GM19438 (cell line): ENCODE results near the gene CD83.

Source experiments
- ATAC-seq: cut with Tn5 transposase; IDR thresholded peaks from one replicate; pipeline ENCODE4 v1.9.1; 2021; ENCODE audit warnings: low read depth; ENCODE audit not compliant: unreplicated experiment

The CD83 gene

DNA sequence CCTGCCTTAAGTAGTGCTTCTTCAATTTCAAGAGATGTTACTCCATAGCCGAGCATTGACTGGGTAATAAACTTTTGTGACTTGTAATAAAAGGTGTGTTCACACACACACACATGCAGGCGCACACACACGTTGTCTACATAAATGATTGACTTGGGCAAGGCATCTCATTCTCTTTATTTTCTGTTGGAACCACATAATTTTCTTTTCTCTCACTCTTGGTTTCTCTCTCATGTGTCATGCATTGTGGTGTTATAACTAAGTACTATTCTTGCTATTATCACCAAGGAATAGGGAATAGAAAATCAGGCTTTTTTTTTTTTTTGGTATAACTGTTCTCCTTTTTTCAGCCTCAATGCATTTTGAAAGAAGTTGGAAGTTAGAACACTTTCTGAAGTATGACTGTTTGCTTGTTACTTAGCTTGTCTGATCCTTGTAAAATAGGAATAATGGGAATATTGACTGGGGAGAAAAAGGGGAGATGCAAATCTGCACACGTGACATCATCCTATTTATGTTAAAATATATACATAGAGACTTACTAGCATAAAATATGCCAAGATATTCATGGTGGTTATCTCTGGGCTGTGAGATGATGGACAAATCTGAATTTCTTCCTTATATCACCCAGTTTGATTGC is 26.1 kb upstream of the CD83 start:
- ATAC-seq: no peak

DNA sequence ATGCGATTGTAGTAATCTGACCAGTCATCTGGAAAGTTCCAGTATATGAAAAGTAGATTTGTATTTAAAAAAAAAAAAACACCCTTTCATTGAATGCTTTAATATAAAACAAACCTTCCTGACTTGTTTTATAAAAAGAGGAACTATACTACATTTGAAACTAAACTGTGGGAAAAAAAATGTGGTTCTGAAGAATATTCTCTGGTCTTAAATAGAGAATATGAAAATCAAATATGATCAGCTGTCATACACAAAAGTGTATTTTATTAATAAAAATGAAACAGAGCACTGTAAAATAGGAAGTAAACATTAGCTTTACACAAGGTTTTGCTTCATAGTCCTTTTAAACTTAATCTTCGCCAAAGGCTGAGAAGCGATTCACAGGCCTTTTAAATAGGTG is 25.3 kb upstream of the CD83 start:
- ATAC-seq: no peak

DNA sequence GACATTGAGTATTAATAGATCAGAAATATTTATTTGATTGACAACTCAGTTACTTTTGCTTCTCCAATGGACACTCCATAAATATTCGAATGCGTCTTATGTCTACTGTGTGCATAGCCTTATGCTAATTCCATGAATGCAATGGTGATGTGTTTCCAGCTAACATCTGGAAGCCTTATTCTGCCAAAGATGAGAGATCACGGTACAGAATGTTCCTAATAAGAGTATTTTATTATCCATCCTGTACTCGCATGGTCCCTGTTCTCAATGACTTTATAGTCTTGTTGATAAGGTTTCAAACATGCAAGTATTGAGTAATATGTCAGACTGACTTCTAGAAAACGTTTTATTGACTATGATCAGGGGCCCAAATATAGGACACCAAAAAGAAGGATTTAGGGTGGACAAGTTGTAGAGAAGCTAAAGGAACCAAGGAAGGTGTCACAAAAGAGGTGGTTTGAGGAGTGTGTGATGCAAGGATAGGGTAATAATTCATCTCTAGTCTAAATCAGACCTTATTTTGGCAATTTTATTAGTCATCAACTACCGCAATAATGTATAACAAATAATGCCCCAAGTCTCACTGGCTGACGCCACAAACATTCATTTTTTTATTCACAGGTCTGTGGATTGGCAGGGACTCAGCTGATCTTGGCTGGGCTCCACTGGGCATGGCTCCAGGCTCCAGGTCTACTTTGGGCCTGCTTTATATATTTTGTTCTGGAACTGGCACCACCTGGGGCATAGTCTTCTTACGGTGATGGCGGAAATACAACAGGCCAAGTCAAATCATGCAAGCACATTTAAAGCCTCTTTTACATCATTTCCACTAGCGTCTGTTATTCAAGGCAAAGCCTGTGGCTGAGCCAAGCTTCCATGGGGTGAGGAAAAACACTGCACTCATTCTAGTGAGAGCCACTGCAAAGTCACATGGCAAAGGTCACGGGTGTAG is 24.5 kb upstream of the CD83 start:
- ATAC-seq: no peak

DNA sequence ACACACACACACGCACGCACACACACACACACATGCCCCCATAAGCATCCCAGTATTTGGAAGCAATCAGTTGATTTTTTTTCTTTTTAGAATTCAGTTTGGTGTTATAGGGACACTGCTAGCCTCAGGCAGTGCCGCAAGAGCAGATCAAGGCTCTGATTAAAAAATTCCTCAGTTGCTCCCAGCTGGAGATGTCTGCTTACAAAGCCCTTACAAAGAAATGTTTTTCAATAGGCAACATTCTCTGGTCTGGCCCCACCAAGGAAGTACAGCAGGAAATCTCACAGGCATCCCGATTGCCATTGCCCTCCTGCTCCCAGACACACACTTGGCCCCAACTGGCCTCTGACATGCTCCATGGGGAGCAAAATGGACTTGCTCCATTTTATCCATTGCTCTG is 22.9 kb upstream of the CD83 start:
- ATAC-seq: no peak

DNA sequence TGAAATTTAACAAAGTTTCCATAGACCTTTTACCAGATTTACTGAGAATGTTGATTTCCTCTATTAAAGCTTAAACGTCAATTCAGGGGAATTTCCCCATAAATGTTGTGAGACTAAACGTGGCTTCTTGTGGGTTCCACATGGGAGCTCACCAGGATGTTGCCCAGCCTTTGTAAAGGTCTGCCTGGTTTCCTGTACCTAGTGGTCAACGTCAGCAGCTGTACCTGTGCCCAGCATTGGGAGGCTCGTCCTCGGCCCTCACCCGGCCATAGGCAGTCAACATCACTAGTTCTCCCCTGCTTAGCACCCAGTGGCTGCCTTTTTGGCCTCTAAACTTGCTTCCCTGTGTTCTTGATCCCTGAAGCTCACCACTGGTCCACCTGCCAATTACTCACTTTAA is 22.1 kb upstream of the CD83 start:
- peak; percentile 44 for ATAC-seq

DNA sequence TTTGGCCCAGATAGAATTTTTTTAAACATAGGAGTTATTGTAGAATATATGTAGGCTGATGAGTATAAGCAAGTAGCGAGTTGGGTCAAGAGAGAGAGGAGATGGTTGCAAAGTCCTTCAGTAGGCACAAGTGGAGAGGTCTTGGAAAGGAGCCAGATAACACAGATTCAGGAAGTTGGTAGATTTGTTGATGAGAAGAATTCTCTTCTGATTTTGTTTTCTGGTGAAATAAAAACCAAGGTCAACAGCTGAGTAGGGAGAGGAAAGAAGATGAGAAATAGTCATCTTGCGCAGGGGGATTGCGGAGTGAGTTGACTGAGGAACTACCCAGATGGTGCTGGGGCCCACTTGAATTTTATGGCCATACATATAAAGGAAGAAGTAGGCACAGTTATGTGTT is 17.4 kb upstream of the CD83 start:
- ATAC-seq: no peak

DNA sequence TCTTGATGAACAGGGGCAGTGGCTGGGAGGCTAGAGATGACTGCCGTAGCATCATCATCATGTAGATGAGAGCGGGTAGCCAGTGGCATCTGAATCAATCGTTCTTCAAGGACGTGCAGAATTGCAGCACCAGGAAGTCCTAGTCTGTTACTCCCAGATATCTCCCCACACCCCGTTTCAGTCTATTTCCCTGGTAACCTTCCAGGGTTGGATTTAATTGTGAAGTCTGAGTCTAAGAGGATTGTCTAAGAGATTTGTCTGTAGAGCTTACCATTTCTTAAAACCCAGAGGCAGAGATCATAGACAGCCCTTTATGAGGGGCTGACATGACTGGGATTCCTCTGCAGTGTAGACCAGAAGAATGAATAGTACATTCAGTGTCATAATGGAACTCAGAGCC is 16.6 kb upstream of the CD83 start:
- no peak for ATAC-seq

DNA sequence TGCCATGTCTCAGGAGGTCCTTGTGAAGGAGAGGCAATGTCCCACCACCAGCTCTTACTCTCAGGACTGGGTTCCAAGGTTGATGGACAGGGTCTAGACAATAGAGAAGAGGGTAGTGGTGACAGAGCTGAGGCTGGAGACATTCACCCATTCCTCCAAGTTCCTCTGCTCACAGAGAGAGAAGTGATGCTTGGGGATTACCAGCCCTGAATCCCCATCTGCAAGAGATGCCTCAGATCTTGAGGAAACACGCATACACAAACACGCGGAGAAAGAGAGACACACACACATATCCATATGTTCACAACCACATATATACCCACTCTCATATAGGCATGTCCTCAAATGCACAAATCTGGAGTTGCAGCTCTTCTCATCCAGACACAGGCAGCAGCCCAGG is 15.2 kb upstream of the CD83 start:
- no peak for ATAC-seq

DNA sequence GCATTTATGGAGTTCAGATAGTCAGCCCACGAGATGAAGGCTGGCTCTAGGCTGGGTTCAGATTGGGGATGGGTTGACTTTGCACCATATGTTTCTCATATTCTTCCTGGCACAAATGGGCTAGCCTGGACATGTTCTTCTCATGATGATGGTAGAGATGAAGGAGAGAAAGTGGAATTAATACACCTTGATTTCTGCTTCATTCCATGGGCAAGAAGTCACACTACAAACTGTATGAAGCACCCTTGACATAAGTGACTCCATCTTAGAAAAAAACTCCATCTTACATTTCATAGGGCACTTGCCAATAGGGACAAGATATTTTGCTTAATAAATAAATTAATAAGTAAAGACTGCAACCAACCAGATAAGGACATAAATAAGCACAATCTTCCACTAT is 12.0 kb upstream of the CD83 start:
- no peak for ATAC-seq

DNA sequence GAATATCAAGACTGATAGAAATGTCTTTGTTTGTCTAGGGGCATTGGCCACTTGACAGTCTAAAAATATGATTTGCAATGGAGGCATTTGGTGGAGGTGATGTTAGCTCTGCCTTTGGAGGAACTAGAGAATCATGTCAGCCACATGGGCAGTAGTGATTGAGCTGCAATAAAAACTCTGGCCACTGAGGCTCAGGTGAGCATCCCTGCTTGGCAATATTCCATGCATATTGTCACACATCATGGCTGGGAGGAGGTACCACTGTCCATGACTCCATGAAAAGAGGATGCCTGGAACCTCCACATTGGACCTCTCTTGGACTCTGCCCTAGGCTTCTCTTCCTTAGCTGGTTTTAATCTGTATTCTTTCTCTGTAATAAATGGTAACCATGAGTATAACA is 10.6 kb upstream of the CD83 start:
- ATAC-seq: no peak

DNA sequence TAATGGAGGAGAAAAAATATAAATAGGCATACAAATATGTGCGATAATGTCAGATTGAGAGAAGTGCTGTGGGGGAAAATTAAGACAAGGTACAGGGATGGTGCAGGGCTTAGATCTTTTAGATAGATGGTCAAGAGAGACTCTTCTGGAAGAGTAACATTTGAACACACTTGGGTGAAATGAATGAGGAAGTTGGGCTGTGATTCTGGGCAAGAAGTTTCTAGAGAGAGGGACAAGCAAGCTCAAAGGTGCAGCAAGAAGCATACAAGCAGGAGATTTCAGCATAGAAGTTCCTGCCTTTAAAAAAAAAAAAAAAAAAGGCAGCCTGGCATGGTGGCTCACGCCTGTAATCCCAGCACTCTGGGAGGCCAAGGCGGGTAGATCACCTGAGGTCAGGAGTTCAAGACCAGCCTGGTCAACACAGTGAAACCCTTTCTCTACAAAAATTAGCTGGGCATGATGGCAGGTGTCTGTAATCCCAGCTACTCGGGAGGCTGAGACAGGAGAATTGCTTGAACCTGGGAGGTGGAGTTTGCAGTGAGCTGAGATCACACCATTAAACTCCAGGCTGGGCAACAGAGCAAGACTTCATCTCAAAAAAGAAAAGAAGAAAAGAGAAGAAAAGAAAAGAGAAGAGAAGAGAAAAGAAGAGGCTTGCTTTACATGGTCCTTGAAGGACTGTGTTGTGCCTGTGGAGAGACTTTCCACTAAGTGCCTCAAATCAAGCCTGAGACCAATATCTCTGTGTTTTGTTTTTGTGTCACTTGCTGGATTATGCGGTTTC is 9.7 kb upstream of the CD83 start:
- no peak for ATAC-seq

DNA sequence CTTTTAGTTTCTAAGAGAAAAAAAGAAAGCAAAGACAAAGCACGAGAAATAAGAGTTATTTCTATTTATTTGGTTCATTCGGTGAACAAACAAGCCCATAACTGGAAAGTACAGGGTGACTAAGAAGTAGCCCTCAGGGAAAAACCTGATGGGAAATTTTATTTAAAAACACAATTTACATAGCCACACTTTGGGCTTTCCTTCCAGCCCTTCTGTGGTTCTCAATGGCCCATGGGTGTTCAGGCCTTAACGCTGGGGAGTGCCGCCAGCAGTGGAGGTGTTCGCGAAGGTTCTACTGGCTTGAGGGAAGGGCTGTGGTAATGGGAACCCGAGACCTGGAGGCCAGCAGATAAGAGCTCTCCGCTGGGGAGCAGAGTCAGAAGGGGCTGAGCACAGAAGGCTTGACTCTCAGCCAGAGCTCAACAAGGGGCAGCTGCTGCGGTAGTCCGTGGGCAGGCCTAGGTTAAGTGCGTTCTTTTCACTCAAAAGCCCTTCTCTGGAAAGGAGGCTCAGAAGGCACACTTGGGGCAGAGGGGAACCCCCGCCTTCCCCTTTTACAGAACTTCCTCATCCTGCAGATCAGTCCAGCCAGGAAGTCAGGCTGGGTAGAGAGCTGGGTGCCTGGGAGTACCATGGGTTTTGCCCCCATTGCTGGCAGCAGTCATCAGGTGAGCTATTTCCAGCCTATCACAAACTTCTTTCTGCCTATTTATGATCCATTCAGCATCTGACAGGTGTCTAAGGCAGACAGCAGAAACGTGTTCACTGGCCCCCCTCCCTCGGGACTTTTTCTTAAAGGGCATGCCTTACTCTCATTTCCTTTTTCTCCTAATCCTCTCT is 8.8 kb upstream of the CD83 start:
- peak; percentile 71 for ATAC-seq

DNA sequence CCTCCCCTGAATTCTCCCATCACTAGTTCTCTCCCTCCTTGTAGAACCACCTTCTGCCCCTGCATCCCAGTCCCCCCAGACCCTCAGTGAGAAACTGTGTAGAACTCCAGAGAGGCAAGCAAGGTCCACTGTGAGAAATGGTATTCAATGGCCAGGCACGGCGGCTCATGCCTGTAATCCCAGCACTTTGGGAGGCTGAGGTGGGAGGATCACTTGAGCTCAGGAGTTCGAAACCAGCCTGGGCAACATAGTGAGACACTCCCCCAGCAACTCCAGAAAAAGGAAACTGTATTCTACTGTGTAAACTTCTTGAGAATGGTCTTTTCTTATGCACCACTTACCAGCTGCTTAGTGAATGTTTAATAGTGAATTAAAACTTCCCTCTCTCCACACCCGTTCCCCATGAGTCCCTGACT is 8.2 kb upstream of the CD83 start:
- ATAC-seq: peak; percentile 24

DNA sequence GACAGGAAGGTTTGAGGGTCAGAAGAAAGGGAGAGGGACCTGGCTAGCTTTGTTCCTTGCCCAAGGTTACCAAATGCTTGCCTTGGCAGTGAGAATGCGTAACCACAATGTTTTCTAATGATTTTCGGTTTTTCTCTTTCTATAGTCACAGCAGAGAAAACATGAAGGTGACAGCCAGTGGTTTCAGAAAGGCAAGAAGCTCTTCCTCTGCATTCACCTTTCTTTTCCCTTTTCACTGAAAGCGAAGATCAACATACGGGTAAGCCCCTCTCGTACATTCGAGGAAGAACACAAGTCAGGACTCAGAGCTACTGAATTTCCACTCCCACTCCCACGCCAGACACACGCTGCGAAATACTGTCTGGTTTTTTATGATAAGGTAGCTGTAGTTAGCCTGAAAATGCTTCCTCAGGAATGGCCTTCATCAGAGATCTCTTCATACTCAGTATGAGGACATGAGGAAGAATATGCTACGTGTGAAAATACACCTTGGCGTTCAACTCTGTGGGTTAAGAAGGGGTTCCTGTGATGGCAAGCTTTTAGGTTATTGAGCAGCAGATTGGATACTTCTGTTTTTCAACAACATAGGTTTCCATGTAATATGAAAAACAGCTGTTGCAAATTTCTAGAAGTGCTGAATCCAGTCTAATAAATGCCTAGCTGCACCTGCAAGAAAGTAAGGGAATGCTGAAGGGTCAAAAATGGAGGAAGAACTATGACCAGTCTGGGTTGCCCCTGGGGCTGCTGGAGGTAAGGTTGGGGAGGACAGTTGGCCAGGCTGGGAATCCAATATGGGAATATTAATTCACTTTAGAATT is 7.4 kb upstream of the CD83 start:
- peak; percentile 47 for ATAC-seq

DNA sequence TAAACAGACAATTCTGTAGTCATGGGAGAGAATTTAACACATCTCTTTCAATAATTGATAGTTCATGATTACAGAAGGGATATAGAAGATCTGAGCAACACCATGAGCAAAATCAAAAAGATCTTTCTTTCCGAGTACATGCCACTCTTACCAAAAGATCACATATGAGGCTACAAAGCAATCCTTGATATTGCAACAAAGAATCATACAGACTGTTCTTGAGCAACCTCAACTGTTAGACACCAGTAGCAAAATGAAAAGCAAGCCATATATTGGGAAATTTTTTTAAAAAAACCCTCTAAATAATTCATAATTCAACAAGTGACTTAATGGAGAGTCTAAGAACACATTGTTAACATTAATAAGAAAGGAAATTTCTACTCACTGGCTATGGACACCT is 3.6 kb upstream of the CD83 start:
- no peak for ATAC-seq

DNA sequence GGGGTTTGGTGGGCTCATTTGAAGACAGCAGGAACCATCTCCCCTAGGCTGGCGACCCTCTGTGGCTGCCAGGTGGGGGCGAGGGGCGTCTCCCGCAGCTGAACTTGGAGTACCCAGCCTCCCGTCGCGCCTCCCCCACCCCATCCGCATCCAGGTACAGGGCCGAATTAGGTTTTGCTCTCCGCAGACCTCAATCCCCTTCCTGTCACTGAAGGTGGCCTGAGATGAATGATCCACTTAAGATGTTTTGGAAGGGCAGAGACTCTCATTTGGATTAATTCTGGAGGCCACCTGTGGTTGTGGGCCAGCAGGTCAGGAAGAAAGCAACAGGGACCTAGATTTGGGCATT is 493 bp downstream of the CD83 start:
- peak; percentile 7 for ATAC-seq

DNA sequence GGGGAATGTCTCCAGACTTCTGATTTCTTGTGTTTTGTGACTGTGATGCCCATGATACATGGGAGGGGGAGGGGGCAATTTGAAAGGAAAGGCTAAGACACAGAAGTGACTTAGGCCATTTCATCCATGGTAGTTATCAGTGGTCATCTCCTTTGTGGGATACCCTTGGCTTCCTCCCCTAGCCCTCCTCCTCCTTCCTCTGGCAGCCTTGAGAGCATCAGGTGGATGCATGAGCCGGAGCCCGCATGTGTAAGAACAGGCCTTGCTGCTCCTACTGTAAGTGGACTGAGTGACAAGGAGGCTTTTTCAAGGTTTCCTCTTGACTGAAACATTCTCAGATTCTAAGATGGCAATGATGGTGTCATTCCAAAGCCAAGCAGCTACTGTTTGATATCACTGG is 874 bp downstream of the CD83 start:
- ATAC-seq: no peak

DNA sequence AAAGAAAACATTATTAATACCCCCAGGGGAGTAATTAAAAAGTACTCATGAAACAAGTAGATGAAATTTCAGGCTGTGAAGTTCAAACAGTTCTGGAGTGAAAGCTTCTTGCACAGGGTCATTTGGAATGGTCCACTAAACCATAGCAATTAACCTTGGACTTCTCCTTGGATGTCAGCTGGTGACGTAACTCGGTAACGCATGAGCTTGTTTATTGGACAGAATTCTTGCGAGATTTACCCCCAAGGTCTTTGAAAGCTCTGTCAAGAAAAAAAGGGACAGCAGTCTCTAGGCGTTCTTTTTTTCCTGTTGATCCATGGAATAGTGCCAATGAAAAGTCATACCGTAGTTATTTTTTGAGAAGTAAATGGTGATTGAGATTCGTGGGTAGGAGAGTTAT is 2.2 kb downstream of the CD83 start:
- no peak for ATAC-seq

DNA sequence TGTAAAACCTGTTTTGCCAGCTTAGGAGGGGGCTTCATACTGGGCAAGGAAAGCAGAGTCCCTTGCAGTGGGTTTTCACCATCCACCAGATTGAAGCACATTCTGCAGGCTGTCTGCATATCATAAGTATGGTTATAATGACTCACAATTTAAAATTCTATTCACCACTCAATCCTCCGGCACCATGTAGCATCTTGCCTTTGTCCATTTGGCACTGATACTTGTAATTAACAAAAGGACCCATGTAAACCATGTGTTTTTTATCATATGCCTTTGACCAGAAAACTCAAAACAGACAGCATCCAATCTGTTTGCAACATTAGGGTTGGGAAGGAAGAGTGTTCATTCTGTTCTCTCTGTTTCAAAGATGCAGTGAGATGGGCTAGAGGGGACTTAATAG is 3.0 kb downstream of the CD83 start:
- no peak for ATAC-seq

DNA sequence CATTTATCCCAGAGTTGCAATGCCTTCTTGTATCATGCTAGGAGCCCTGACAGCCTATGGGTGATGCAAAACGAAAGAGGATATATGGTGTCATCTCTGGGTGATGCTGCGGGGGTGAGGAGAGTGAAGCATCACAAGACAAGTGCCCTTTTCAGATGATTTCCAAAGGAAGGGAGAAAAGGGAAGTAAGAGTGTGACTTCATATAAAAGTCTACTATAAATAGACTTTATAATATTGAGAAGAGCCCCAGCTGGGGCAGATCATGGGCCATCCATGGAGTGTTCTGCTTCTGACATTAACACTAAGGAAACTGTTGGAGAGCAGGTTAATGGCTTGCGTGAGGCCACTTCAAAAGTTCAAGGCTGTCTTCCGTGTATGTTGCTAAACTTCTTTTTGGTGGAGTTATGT is 4.4 kb downstream of the CD83 start:
- peak; percentile 54 for ATAC-seq
